ENCODE measurements around the gene AKAP5. TPM values are rescaled to one million over a fixed set of nuclear protein-coding genes. Genes with fewer than 3 reads are reported as not detected.

AKAP5 gene
- total and polyA plus RNA-seq, 2 of the 13 experiments (the other 11 are each of a cell fraction or from before 2014, with no cell fraction given), result 0.18 to 1.5 TPM

DNA sequence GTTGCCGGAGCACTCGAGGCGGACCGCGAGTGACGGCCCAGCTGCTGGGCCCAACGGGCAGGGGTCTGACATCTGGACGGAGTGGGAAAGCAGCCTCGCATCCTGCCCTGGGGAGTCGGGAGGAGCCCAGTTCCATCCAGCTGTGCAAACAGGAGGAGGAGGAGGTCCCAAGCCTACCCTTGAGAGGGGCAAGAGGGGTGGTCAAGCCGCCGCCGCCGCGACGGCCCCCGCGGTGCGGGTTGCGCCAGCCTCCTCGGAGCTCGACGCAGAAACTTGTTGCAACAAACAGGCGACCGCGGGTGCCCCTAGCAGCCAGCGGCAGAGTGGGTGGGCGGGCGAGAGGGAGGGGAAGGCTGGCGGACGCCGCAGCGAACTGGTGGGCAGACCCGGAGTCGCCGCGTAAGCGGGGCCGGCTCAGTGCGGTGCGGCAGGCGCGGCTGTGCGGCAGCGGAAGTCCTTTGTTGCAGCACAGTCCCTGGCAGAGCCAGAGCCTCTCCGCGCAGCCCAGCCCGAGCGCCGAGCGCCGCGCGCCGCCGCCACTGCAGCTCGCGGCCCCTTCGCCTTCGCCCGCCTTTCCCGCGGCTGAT is 39.1 kb downstream of the AKAP5 start, which contains the start of gene ZBTB1 (continued):
- TF ChIP-seq, protein P1, sequence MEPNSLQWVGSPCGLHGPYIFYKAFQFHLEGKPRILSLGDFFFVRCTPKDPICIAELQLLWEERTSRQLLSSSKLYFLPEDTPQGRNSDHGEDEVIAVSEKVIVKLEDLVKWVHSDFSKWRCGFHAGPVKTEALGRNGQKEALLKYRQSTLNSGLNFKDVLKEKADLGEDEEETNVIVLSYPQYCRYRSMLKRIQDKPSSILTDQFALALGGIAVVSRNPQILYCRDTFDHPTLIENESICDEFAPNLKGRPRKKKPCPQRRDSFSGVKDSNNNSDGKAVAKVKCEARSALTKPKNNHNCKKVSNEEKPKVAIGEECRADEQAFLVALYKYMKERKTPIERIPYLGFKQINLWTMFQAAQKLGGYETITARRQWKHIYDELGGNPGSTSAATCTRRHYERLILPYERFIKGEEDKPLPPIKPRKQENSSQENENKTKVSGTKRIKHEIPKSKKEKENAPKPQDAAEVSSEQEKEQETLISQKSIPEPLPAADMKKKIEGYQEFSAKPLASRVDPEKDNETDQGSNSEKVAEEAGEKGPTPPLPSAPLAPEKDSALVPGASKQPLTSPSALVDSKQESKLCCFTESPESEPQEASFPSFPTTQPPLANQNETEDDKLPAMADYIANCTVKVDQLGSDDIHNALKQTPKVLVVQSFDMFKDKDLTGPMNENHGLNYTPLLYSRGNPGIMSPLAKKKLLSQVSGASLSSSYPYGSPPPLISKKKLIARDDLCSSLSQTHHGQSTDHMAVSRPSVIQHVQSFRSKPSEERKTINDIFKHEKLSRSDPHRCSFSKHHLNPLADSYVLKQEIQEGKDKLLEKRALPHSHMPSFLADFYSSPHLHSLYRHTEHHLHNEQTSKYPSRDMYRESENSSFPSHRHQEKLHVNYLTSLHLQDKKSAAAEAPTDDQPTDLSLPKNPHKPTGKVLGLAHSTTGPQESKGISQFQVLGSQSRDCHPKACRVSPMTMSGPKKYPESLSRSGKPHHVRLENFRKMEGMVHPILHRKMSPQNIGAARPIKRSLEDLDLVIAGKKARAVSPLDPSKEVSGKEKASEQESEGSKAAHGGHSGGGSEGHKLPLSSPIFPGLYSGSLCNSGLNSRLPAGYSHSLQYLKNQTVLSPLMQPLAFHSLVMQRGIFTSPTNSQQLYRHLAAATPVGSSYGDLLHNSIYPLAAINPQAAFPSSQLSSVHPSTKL (CRISPR knock-in tag; IDR thresholded peaks at IDR 0.05), result peak; percentile 46; the same call in 1 of the 2 replicates
- TF ChIP-seq DNMT3B (CRISPR knock-in tag; conservative IDR thresholded peaks at IDR 0.05) (0 out of 2 replicates have a peak, but pooled peaks have one; percentile 21), ZNF766 (CRISPR knock-in tag; IDR thresholded peaks at IDR 0.05; ENCODE audit: borderline replicate concordance) (no peak), ZNF292 (CRISPR knock-in tag; IDR thresholded peaks at IDR 0.05; ENCODE audit: borderline replicate concordance, low read depth) (no peak), ZNF546 (CRISPR knock-in tag; conservative IDR thresholded peaks at IDR 0.05) (no peak; the same call in none of the 2 replicates), DMAP1 (CRISPR knock-in tag; IDR thresholded peaks at IDR 0.05) (peak; percentile 39; the same call in 1 of the 2 replicates), ETV6 (CRISPR knock-in tag; conservative IDR thresholded peaks at IDR 0.05) (peak; percentile 19; the same call in 1 of the 2 replicates), ZNF253 (CRISPR knock-in tag; IDR thresholded peaks at IDR 0.05; ENCODE audit: borderline replicate concordance) (no peak), RBFOX2 (IDR thresholded peaks at IDR 0.05; ENCODE audit: low read depth, low read length) (peak; percentile 92), RBM39 (IDR thresholded peaks at IDR 0.05; ENCODE audit: low read depth, low read length, poor library complexity, severe bottlenecking) (peak; percentile 43), IKZF4 (CRISPR knock-in tag; IDR thresholded peaks at IDR 0.05; ENCODE audit: borderline replicate concordance, low read depth, not compliant biosample characterization) (peak; percentile 78), ZKSCAN8 (CRISPR knock-in tag; IDR thresholded peaks at IDR 0.05; ENCODE audit: borderline replicate concordance) (0 out of 2 replicates have a peak, but pooled peaks have one; percentile 42), SPEN (CRISPR knock-in tag; IDR thresholded peaks at IDR 0.05; ENCODE audit: low read depth) (peak; percentile 47; the same call in 1 of the 2 replicates), GABPB1 (CRISPR knock-in tag; IDR thresholded peaks at IDR 0.05) (peak; percentile 85), MED8 (CRISPR knock-in tag; IDR thresholded peaks at IDR 0.05; ENCODE audit: insufficient replicate concordance) (peak; percentile 19), AGO2 (optimal IDR thresholded peaks at IDR 0.05; ENCODE audit: low read depth, low read length) (peak; percentile 38), ZNF879 (CRISPR knock-in tag; IDR thresholded peaks at IDR 0.05) (peak; percentile 74; the same call in 1 of the 2 replicates), SRSF4 (IDR thresholded peaks at IDR 0.05; ENCODE audit: low read depth, low read length, poor library complexity, severe bottlenecking) (peak; percentile 68), CBX1 (IDR thresholded peaks at IDR 0.05; ENCODE audit: low read depth) (no peak), POGZ (CRISPR knock-in tag; IDR thresholded peaks at IDR 0.05) (peak; percentile 36)
- TF ChIP-seq, protein P2, sequence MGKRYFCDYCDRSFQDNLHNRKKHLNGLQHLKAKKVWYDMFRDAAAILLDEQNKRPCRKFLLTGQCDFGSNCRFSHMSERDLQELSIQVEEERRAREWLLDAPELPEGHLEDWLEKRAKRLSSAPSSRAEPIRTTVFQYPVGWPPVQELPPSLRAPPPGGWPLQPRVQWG (CRISPR knock-in tag; IDR thresholded peaks at IDR 0.05; ENCODE audit: borderline replicate concordance, low read depth), result no peak
- TF ChIP-seq, protein P3, sequence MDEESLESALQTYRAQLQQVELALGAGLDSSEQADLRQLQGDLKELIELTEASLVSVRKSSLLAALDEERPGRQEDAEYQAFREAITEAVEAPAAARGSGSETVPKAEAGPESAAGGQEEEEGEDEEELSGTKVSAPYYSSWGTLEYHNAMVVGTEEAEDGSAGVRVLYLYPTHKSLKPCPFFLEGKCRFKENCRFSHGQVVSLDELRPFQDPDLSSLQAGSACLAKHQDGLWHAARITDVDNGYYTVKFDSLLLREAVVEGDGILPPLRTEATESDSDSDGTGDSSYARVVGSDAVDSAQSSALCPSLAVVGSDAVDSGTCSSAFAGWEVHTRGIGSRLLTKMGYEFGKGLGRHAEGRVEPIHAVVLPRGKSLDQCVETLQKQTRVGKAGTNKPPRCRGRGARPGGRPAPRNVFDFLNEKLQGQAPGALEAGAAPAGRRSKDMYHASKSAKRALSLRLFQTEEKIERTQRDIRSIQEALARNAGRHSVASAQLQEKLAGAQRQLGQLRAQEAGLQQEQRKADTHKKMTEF (CRISPR knock-in tag; IDR thresholded peaks at IDR 0.05), result peak; percentile 62; the same call in 1 of the 2 replicates

All from HepG2 (cell line).